Activated CD8-positive, alpha-beta T cell treated with anti-CD3 and anti-CD28 coated beads for 36 hours (primary cell): ENCODE data around the gene CLIP1. TPM values are rescaled to one million over a fixed set of nuclear protein-coding genes. Genes with fewer than 3 reads are reported as not detected.
"Not testable (repeated sequence)": the region's sequence is repeated elsewhere in the genome, so short reads cannot be mapped to it uniquely, and the experiment has no call there.

Experiments used
- ATAC-seq: fragments of 200-7000 bp; cut with Tn5 transposase; one replicate; pipeline ENCODE4 v1.10.0; 2021; ENCODE audit warnings: mild to moderate bottlenecking, moderate library complexity
- CTCF ChIA-PET: fragments of 350-600 bp; sonication (Branson Sonifier 250); formaldehyde crosslinking; loops from one replicate; lab custom pipeline; 2021; ENCODE audit warnings: antibody characterized with exemption; lab: Charles Lee
- POLR2A ChIA-PET: fragments of 350-600 bp; sonication (Branson Sonifier 250); formaldehyde crosslinking; loops from one replicate; lab custom pipeline; 2021; ENCODE audit warnings: antibody characterized with exemption; lab: Charles Lee
- DNase-seq: peaks from one replicate; pipeline ENCODE4 v3.0.0-alpha.2; 2020
- H3K27ac Mint-ChIP-seq: one replicate; pipeline ENCODE4 v1.8.0; 2021; ENCODE audit warnings: mild to moderate bottlenecking, mixed read lengths
- H3K27me3 Mint-ChIP-seq: one replicate; pipeline ENCODE4 v1.8.0; 2021; ENCODE audit warnings: mixed read lengths
- H3K36me3 Mint-ChIP-seq: one replicate; pipeline ENCODE4 v1.8.0; 2021; ENCODE audit warnings: low read depth, mixed read lengths
- H3K4me1 Mint-ChIP-seq: one replicate; pipeline ENCODE4 v1.8.0; 2021; ENCODE audit warnings: low read depth, mixed read lengths
- H3K4me3 Mint-ChIP-seq: one replicate; pipeline ENCODE4 v1.8.0; 2021; ENCODE audit warnings: mild to moderate bottlenecking, moderate library complexity, mixed read lengths
- H3K9me3 Mint-ChIP-seq: one replicate; pipeline ENCODE4 v1.8.0; 2021; ENCODE audit warnings: mixed read lengths
- CTCF ChIP-seq: fragments of 200-600 bp; IDR thresholded peaks from one replicate; pipeline ENCODE4 v1.8.0; 2022; ENCODE audit warnings: antibody characterized with exemption, mild to moderate bottlenecking
- intact Hi-C: fragments of 100-400 bp; cut with micrococcal nuclease; formaldehyde crosslinking; loops from one replicate; pipeline ENCODE4 v1.10.0; 2022
- total RNA-seq, 2 experiments: library from RNA; stranded (reverse); gene quantifications; one replicate each; pipeline ENCODE4 v1.2.3, GENCODE V29; 2021

Gene CLIP1
- total RNA-seq, 2 experiments from 2014 or later = 29.4 to 32.4 TPM

GRCh38 chr12:122275459-122275858, 147.0 kb downstream of the CLIP1 start:
- POLR2A ChIA-PET = interaction anchor here (0.5 to 1.0 kb wide), 2 partner anchors 22 to 122 kb away, joined by 3 read pairs; no protein-coding TSS in a partner anchor
- TF ChIP-seq CTCF = no peak
- no peak overlapping the region for H3K4me3 Mint-ChIP-seq
- no peak for ATAC-seq
- H3K9me3 Mint-ChIP-seq = no peaks in the 10 kb centered on the region
- no peak overlapping the region for H3K27ac Mint-ChIP-seq
- H3K4me1 Mint-ChIP-seq = no peaks in the 10 kb centered on the region
- no peak for DNase-seq
- CTCF ChIA-PET = interaction anchor here (1.6 kb wide), 1 partner anchor 9 kb away, joined by 4 read pairs; the partner anchor contains the start of gene VPS33A
- peaks cover 4% of the 10 kb centered on the region for H3K36me3 Mint-ChIP-seq
- intact Hi-C loops = no loop called here
- no peaks in the 10 kb centered on the region for H3K27me3 Mint-ChIP-seq

GRCh38 chr12:122266230-122266901, 156.1 kb downstream of the CLIP1 start, which contains the start of gene VPS33A:
Gene VPS33A, minus strand, starts transcription at chr12:122266494. Its CDS starts 86 bp downstream, at chr12:122266408.
- peak; percentile 97 for DNase-seq
- ChIA-PET POLR2A (interaction anchor here (1.3 to 1.5 kb wide), 2 partner anchors 22 to 261 kb away, joined by 4 to 5 read pairs; partner anchors contain the start of genes KNTC1 and RSRC2), CTCF (interaction anchor here (1.1 to 1.6 kb wide), 4 partner anchors 9 to 39 kb away, joined by 3 to 4 read pairs (median 4); no protein-coding TSS in a partner anchor)
- no peaks in the 10 kb centered on the region for H3K9me3 Mint-ChIP-seq
- ATAC-seq = peak; percentile 83
- H3K4me3 Mint-ChIP-seq = peak within 1 kb of the TSS; percentile 97
- intact Hi-C loops = no loop called here
- peaks cover 8% of the 10 kb centered on the region for H3K36me3 Mint-ChIP-seq
- TF ChIP-seq CTCF = no peak
- peaks cover 2% of the 10 kb centered on the region for H3K27me3 Mint-ChIP-seq
- peak within 1 kb of the TSS; percentile 99 for H3K27ac Mint-ChIP-seq
- peaks cover 15% of the 10 kb centered on the region for H3K4me1 Mint-ChIP-seq

- Mint-ChIP-seq H3K36me3 (peaks cover 13% of the 10 kb centered on the region), H3K27me3 (peaks cover 2% of the 10 kb centered on the region), H3K9me3 (no peaks in the 10 kb centered on the region), H3K4me3 (peak overlapping the region; percentile 97), H3K27ac (peak overlapping the region; percentile 99), H3K4me1 (peaks cover 15% of the 10 kb centered on the region)
- POLR2A ChIA-PET = no interaction called here
- CTCF ChIA-PET = interaction anchor here (0.7 to 1.6 kb wide), 3 partner anchors 9 to 21 kb away, joined by 3 to 4 read pairs (median 3); no protein-coding TSS in a partner anchor
- intact Hi-C loops = no loop called here
- ATAC-seq (peak; percentile 52), DNase-seq (peak; percentile 53)
- no peak for TF ChIP-seq CTCF
Observed at GRCh38 chr12:122265886-122266229, 156.6 kb downstream of the CLIP1 start.

GRCh38 chr12:122265476-122265875, 157.0 kb downstream of the CLIP1 start:
- DNase-seq = no peak
- Mint-ChIP-seq H3K27ac (peak overlapping the region; percentile 99), H3K27me3 (peaks cover 2% of the 10 kb centered on the region), H3K4me1 (peaks cover 15% of the 10 kb centered on the region), H3K9me3 (no peaks in the 10 kb centered on the region), H3K36me3 (peaks cover 14% of the 10 kb centered on the region), H3K4me3 (peak overlapping the region; percentile 97)
- ChIA-PET CTCF (interaction anchor here (0.7 to 1.1 kb wide), 2 partner anchors 9 to 21 kb away, joined by 3 read pairs; no protein-coding TSS in a partner anchor), POLR2A (interaction anchor here (0.5 kb wide), 1 partner anchor 13 kb away, joined by 3 read pairs; no protein-coding TSS in a partner anchor)
- peak; percentile 9 for ATAC-seq
- intact Hi-C loops = no loop called here
- no peak for TF ChIP-seq CTCF

GRCh38 chr12:122260735-122261134, 161.7 kb downstream of the CLIP1 start:
- DNase-seq, H3K27me3 Mint-ChIP-seq, H3K4me3 Mint-ChIP-seq, H3K9me3 Mint-ChIP-seq, H3K27ac Mint-ChIP-seq, intact Hi-C loops, ATAC-seq: not testable (repeated sequence)
- Mint-ChIP-seq H3K36me3 (peaks cover 27% of the 10 kb centered on the region), H3K4me1 (peaks cover 18% of the 10 kb centered on the region)
- CTCF ChIA-PET = interaction anchor here (1.0 to 1.1 kb wide), 2 partner anchors 16 to 36 kb away, joined by 3 to 4 read pairs; no protein-coding TSS in a partner anchor
- POLR2A ChIA-PET = interaction anchor here (1.0 to 1.4 kb wide), 2 partner anchors 12 to 20 kb away, joined by 3 to 5 read pairs; no protein-coding TSS in a partner anchor

- H3K27me3 Mint-ChIP-seq, CTCF ChIA-PET, H3K9me3 Mint-ChIP-seq, intact Hi-C loops, DNase-seq, POLR2A ChIA-PET, H3K4me3 Mint-ChIP-seq, ATAC-seq, H3K27ac Mint-ChIP-seq: not testable (repeated sequence)
- peaks cover 10% of the 10 kb centered on the region for H3K4me1 Mint-ChIP-seq
- peaks cover 28% of the 10 kb centered on the region for H3K36me3 Mint-ChIP-seq
Observed at GRCh38 chr12:122258939-122259338, 163.5 kb downstream of the CLIP1 start.

- DNase-seq, CTCF ChIA-PET, H3K27me3 Mint-ChIP-seq, ATAC-seq, POLR2A ChIA-PET, intact Hi-C loops, H3K9me3 Mint-ChIP-seq, H3K4me3 Mint-ChIP-seq: not testable (repeated sequence)
- H3K4me1 Mint-ChIP-seq = peaks cover 10% of the 10 kb centered on the region
- H3K36me3 Mint-ChIP-seq = peaks cover 28% of the 10 kb centered on the region
- H3K27ac Mint-ChIP-seq = peak overlapping the region; percentile 23
Observed at GRCh38 chr12:122258462-122258861, 164.0 kb downstream of the CLIP1 start.
